ENCODE measurements around the gene C17orf78. TPM values are rescaled to one million over a fixed set of nuclear protein-coding genes. Genes with fewer than 3 reads are reported as not detected.
"Not testable (repeated sequence)": the region's sequence is repeated elsewhere in the genome, so short reads cannot be mapped to it uniquely, and the experiment has no call there.

Gene C17orf78
- total RNA-seq, 1 experiment from 2014 or later: not detected

DNA sequence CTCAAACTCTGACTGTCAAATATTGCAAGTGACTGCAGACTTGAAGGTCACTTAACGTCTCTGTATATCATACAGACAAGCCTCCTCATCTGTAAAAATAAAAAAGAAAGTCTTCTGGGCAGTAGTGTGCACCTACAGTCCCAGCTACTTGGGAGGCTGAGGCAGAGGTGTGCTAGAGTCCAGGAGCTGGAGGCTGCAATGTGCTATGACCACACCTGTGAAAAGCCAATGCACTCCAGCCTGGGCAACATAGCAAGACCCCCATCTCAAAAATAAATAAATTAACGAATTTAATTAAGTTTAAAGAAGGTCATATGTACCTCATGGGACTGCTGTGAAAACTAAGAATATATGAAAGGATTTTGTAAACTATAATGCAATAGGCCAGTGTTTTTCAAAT lies 35.0 kb upstream of the C17orf78 start:
- BruUV-seq (replicated peaks): no TSS peak
- no peaks in the 10 kb centered on the region for H3K27me3 Mint-ChIP-seq (ENCODE audit: insufficient read depth, unreplicated experiment)
- CTCF ChIA-PET: interaction anchor here (0.6 to 1.0 kb wide), 6 partner anchors 31 to 269 kb away, joined by 3 to 4 read pairs (median 4); no protein-coding TSS in a partner anchor

DNA sequence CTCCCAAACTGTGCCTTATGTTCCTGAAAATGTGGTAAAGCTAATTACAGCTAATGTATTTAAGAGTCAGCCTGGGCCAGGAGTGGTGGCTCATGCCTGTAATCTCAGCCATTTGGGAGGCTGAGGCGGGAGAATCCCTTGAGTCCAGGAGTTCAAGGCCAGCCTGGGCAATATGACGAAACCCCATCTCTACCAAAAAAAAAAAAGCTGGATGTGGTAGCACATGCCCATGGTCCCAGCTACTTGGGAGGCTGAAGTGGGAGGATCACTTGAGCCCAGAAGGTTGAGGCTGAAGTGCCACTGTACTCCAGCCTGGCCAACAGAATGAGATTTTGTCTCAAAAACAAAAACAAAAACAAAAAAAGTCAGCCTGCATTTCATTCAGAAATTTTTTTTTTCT lies 33.2 kb upstream of the C17orf78 start:
- peaks cover 56% of the 10 kb centered on the region for H3K36me3 Mint-ChIP-seq (ENCODE audit: insufficient read depth, unreplicated experiment)
- no peaks in the 10 kb centered on the region for H3K27me3 Mint-ChIP-seq (ENCODE audit: insufficient read depth, unreplicated experiment)
- ChIA-PET POLR2A (interaction anchor here (1.6 kb wide), 1 partner anchor 11 kb away, joined by 3 read pairs; no protein-coding TSS in a partner anchor), CTCF (interaction anchor here (0.6 to 2.0 kb wide), 5 partner anchors 11 to 67 kb away, joined by 3 to 7 read pairs (median 3); no protein-coding TSS in a partner anchor)
- BruUV-seq (replicated peaks): no TSS peak
- peaks cover 6% of the 10 kb centered on the region for H3K9me3 Mint-ChIP-seq (ENCODE audit: unreplicated experiment)
- H3K4me1 Mint-ChIP-seq (ENCODE audit: insufficient read depth, unreplicated experiment): peaks cover 6% of the 10 kb centered on the region
- no peak for DNase-seq (ENCODE audit: unreplicated experiment)
- intact Hi-C loops (cut with micrococcal nuclease): no loop called here
- H3K27ac Mint-ChIP-seq (ENCODE audit: low read depth, unreplicated experiment): no peak overlapping the region
- TF ChIP-seq, protein P1, sequence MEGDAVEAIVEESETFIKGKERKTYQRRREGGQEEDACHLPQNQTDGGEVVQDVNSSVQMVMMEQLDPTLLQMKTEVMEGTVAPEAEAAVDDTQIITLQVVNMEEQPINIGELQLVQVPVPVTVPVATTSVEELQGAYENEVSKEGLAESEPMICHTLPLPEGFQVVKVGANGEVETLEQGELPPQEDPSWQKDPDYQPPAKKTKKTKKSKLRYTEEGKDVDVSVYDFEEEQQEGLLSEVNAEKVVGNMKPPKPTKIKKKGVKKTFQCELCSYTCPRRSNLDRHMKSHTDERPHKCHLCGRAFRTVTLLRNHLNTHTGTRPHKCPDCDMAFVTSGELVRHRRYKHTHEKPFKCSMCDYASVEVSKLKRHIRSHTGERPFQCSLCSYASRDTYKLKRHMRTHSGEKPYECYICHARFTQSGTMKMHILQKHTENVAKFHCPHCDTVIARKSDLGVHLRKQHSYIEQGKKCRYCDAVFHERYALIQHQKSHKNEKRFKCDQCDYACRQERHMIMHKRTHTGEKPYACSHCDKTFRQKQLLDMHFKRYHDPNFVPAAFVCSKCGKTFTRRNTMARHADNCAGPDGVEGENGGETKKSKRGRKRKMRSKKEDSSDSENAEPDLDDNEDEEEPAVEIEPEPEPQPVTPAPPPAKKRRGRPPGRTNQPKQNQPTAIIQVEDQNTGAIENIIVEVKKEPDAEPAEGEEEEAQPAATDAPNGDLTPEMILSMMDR (IDR thresholded peaks at IDR 0.05; ENCODE audit: unreplicated experiment): no peak
- no peak overlapping the region for H3K4me3 Mint-ChIP-seq (ENCODE audit: unreplicated experiment)

More for the DNA sequence above, 35.0 kb upstream of the C17orf78 start:
- no peaks in the 10 kb centered on the region for H3K9me3 Mint-ChIP-seq (ENCODE audit: unreplicated experiment)
- H3K36me3 Mint-ChIP-seq (ENCODE audit: insufficient read depth, unreplicated experiment): peaks cover 56% of the 10 kb centered on the region
- H3K27ac Mint-ChIP-seq (ENCODE audit: low read depth, unreplicated experiment): no peak overlapping the region
- intact Hi-C loops (cut with micrococcal nuclease): no loop called here
- no peak overlapping the region for H3K4me3 Mint-ChIP-seq (ENCODE audit: unreplicated experiment)
- TF ChIP-seq, protein P1 (IDR thresholded peaks at IDR 0.05; ENCODE audit: unreplicated experiment): no peak
- no peak for DNase-seq (ENCODE audit: unreplicated experiment)
- POLR2A ChIA-PET: interaction anchor here (0.9 to 2.4 kb wide), 5 partner anchors 11 to 18 kb away, joined by 3 to 9 read pairs (median 3); no protein-coding TSS in a partner anchor
- no peaks in the 10 kb centered on the region for H3K4me1 Mint-ChIP-seq (ENCODE audit: insufficient read depth, unreplicated experiment)

DNA sequence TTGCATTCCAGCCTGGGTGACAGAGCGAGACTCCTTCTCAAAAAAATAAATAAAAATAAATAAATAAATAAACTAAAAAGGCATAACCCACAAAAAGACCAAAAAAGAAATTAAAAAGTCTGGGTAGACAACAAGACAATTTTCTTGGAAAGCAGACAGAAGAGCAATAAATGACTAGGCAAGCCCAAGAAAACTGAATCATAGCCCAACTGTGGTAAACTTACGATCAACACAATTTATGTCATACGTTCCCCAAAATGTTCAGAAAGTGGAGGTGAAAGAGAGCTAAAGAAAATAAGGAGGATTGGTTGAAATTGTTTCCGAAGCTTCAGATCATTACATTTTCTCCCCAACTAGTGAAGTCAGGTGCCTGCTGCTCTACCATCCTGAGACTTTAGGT lies 31.3 kb upstream of the C17orf78 start:
- POLR2A ChIA-PET: interaction anchor here (1.0 to 1.3 kb wide), 3 partner anchors 8 to 17 kb away, joined by 3 read pairs; no protein-coding TSS in a partner anchor
- intact Hi-C loops (cut with micrococcal nuclease): no loop called here
- Mint-ChIP-seq H3K9me3 (ENCODE audit: unreplicated experiment) (peaks cover 6% of the 10 kb centered on the region), H3K36me3 (ENCODE audit: insufficient read depth, unreplicated experiment) (peaks cover 43% of the 10 kb centered on the region), H3K27me3 (ENCODE audit: insufficient read depth, unreplicated experiment) (no peaks in the 10 kb centered on the region), H3K4me3 (ENCODE audit: unreplicated experiment) (no peak overlapping the region), H3K27ac (ENCODE audit: low read depth, unreplicated experiment) (no peak overlapping the region), H3K4me1 (ENCODE audit: insufficient read depth, unreplicated experiment) (peaks cover 6% of the 10 kb centered on the region)
- DNase-seq (ENCODE audit: unreplicated experiment): no peak
- TF ChIP-seq, protein P1 (IDR thresholded peaks at IDR 0.05; ENCODE audit: unreplicated experiment): no peak
- BruUV-seq (replicated peaks): no TSS peak
- CTCF ChIA-PET: interaction anchor here (1.1 kb wide), 1 partner anchor 54 kb away, joined by 3 read pairs; no protein-coding TSS in a partner anchor

DNA sequence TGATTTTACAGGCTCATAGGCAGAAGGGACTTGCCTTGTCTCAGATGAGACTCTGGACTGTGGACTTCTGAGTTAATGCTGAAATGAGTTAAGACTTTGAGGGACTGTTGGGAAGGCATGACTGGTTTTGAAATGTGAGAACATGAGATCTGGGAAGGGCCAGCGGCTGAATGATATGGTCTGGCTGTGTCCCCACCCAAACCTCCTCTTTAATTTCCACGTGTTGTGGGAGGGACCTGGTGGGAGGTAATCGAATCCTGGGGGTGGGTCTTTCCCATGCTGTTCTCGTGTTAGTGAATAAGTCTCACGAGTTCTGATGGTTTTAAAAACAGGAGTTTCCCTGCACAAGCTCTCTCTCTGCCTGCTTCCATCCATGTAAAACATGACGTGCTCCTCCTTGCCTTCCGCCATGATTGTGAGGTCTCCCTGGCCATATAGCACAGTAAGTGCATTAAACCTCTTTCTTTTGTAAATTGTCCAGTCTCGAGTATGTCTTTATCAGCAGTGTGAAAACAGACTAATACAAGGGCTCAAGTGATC lies 28.9 kb upstream of the C17orf78 start:
- intact Hi-C loops (cut with micrococcal nuclease); H3K27me3 Mint-ChIP-seq (ENCODE audit: insufficient read depth, unreplicated experiment); H3K9me3 Mint-ChIP-seq (ENCODE audit: unreplicated experiment); DNase-seq (ENCODE audit: unreplicated experiment); H3K4me3 Mint-ChIP-seq (ENCODE audit: unreplicated experiment); BruUV-seq (replicated peaks); H3K27ac Mint-ChIP-seq (ENCODE audit: low read depth, unreplicated experiment); POLR2A ChIA-PET; H3K4me1 Mint-ChIP-seq (ENCODE audit: insufficient read depth, unreplicated experiment): not testable (repeated sequence)
- CTCF ChIA-PET: interaction anchor here (0.9 kb wide), 1 partner anchor 12 kb away, joined by 4 read pairs; no protein-coding TSS in a partner anchor
- H3K36me3 Mint-ChIP-seq (ENCODE audit: insufficient read depth, unreplicated experiment): peaks cover 51% of the 10 kb centered on the region

DNA sequence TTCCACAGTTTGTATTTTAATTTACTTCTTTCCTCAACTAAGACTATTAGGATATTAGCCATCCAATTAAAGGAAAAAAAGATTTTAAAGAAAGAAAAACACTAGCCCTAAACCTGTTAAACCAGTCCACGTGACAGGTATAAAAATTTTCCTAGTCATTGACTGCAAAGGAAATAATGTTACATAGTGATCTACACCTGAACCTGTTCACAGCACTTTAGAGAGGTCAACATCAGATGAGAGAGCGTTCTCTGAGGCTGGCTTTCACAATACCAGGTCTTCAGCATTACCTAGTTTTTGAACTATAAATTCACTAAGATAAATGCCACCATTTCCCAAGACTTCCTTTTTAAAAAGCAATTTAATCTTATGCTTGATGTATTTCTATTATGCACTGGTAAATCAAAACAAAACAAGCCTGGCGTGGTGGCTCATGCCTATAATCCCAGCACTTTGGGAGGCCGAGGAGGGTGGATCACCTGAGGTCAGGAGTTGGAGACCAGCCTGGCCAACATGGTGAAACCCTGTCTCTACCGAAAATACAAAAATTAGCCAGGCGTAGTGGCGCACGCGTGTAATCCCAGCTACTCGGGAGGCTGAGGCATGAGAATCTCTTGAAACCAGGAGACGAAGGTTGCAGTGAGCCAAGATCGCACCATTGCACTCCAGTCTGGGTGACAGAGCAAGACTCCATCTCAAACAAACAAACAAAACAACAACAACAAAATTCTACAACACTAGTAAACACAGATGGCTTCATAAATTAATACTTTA lies 18.8 kb upstream of the C17orf78 start:
- peaks cover 21% of the 10 kb centered on the region for H3K36me3 Mint-ChIP-seq (ENCODE audit: insufficient read depth, unreplicated experiment)
- H3K9me3 Mint-ChIP-seq (ENCODE audit: unreplicated experiment); H3K27me3 Mint-ChIP-seq (ENCODE audit: insufficient read depth, unreplicated experiment); intact Hi-C loops (cut with micrococcal nuclease); BruUV-seq (replicated peaks): not testable (repeated sequence)
- peak; percentile 21 for DNase-seq (ENCODE audit: unreplicated experiment)
- peaks cover 27% of the 10 kb centered on the region for H3K4me1 Mint-ChIP-seq (ENCODE audit: insufficient read depth, unreplicated experiment)
- ChIA-PET CTCF (interaction anchor here (0.6 kb wide), 2 partner anchors 118 to 177 kb away, joined by 3 to 5 read pairs; no protein-coding TSS in a partner anchor), POLR2A (interaction anchor here (0.7 to 6.0 kb wide), 10 partner anchors 13 to 135 kb away, joined by 3 to 27 read pairs (median 3); no protein-coding TSS in a partner anchor)
- peak overlapping the region; percentile 64 for H3K27ac Mint-ChIP-seq (ENCODE audit: low read depth, unreplicated experiment)
- H3K4me3 Mint-ChIP-seq (ENCODE audit: unreplicated experiment): peak overlapping the region; percentile 94
